DMS53 (cell line): ENCODE results near the gene KAT6B.

Source experiments
- DNase-seq: peaks from one replicate; lab custom pipeline; 2025; lab: John Stamatoyannopoulos, UW

Gene KAT6B

DNA sequence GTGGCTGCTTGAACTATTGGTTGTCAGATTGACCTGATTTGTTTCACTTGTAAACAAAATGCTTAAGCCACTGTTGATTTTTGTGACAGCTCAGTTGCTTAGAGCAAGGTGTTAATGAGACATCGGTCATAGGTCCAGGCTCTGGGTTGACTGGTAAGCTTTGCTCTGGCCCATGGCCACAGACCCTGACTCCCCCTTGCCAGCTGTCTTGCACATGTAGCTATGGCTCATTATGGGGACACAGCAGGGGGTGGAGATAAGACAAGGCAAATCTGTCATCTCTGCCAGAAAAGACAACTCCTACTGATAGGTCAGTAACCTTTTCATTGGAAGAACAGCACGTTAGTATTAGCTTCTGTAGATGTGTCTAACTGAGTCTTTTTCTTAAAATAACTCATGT, 95.3 kb downstream of the KAT6B start:
- DNase-seq = no peak

DNA sequence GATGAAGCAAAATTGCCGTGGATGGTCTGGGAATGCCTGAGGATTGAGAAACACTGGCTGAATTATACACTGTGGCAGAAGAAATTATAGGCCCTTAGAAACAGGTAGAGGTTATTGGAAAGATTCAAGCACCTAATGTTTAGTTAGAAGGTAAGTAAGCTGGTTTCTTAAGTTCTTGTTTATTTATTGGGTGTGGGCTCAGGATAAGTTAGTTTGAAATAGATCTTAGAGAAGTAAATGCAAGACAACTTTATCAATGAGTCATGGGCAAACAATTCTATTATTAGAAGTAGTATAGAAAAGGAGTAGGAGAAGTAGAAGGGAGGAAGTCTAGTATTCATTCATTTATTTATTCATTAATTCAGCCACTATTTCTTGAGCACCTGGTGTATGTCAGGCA, 96.5 kb downstream of the KAT6B start:
- peak; percentile 12 for DNase-seq

DNA sequence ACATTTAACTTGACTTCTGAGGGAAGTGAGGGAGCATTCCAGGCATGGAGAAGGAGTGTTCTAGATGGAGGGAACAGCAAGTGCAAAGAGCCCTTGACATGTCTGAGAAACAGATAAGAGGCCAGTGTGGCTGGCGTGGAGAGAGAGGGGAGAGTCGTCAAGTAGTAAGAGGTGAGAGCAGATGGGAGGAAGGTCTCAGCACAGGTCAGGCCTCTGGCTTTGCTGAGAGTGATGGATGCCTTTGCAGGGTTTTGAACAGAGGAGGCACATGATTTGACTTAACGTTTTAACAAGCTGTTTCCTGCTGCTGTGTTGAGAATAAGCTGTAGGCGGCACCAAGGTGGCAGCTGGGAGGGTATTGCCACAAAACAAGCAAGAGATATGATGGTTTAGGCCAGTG, 97.2 kb downstream of the KAT6B start:
- DNase-seq = no peak

DNA sequence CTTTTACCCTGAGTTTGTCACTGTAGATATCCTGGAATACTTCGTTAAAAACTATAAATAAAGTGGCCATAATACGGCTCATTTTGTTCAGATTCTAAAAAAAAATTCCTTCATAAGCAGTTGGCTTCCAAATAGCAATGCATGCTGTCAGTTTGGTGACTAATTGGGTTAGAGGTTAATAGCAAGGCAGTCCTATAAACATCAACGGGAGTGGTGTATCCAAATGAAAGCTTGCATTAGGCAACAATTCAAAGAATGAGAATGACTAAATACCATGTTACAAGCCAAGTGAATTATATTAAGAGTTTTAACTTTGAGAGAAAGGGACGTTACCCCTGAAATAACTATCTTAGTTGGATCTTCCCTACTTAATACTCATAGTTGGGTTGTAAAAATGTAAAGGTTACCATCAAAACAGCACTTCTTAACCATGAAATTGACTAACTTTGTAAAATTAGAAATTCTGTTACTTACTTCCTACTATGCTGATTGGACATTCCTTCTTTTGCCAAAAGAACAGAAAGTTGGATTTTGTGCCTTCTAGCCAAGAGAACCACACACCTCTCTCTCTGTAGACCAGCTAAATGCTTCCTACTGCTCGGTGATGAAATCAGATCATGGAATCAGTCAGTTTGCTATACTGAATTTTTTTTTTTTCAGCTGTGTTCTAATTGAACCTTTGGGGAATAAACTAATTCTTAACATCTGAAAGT, 98.0 kb downstream of the KAT6B start:
- no peak for DNase-seq

DNA sequence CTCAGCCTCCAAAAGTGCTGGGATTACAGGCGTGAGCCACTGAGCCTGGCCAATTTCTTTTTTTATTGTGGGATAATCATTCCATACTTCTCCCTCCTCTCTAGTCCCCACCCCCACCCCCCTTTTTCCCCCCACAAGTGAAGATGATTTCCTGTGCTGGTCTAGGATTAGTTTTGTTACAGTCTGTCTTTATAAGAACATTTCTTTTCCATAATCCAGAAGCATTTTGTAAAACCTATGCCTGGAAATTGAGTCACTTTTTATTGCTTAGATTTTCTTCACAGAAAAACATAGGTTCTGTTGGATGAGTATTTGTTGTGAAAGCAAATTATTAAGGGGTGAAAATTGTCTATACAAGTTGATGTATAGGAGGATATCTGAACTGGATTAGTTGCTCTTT, 98.9 kb downstream of the KAT6B start:
- DNase-seq = no peak

DNA sequence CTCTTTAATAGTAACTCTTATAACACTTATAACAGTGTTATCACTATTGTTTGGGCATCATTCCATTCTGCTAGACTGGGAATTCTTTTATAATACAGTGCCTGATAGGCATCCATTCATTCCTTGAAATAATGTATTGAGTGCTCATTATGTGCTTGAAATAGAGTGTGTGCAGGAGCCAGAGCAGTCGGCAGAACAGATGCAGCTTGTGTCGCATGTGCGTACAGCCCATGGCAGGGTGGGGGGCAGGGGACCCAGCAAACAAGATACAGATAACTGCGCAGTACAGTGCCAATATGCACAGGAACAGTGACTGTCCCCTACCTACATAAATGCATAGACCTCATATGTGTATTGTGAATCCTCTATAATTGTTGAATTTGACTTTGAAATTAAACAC, 99.3 kb downstream of the KAT6B start:
- no peak for DNase-seq

DNA sequence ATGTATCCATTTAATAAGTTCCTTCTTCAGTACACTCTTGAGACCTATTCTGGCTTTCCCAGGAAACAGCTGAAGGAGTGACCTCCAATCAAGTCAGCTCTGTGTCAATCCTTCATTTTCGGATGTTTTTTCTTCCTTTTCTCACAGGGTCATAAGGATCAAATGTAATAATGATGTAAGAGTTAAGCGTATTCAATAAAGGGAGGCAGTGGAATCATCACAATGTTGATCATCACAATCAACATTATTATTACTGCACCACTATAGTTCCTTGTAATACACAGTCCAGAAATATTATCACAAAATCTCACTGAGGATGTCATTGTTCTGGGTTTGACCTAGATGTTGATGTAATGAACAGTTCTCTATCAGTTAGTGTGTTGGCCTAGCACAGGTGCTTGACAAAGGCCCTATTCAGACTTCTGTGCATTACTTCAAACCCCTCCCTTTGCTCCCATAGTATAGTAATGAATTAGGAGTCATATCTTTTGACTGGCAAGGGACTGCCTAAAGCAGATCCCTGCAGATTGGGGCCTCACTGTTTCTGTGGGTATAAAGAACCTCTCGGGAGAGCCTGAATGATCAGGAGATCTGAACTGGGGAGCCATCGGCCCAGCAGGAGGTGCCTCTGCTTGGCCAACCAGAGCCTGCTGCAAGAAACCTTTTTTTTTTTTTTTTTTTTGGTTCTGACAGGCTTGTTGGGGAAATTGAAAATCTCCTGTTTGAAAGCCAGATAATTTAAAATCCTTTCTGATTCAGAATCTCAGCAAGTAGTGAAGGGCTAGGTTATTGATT, 100.6 kb downstream of the KAT6B start:
- DNase-seq = no peak

DNA sequence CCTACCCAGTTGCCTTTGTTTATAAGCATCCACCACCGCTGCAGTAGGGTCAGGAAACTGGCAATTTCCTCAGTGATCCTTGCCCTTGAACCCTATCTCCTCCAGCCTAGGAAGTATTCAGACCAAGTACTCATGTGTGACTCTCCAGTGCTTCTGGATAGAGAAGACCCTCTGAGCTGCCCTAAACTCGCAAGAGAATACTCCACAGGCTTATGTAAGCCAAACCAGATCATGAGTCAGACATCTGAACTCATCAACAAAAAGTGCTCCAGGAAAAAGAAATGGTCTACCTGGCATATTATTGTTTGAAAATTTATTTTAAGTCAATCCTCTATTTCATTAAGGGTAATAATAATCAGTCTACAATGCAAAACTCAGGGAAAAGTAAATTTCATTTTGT, 101.3 kb downstream of the KAT6B start:
- DNase-seq = no peak

DNA sequence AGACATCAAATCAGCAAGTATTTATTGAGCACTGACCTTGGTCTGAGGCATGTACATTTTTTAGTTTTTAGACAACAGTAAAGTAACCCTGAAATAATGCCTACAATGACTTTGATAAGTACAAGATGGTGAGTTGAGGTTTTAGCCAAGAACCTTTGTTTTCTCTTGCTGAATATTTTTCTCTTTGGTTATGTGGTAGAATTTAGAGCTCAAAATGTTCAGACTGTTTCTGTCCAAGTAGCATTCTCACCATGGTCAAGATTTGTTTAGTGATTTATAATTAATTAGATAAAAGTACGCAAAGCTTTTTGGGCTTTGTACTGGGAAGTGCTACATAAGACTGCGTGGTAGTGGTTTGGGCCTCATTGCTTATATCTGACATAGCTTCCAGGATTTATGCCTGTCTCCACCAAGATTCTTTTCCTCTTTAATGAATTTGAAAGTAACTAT, 102.4 kb downstream of the KAT6B start:
- no peak for DNase-seq

DNA sequence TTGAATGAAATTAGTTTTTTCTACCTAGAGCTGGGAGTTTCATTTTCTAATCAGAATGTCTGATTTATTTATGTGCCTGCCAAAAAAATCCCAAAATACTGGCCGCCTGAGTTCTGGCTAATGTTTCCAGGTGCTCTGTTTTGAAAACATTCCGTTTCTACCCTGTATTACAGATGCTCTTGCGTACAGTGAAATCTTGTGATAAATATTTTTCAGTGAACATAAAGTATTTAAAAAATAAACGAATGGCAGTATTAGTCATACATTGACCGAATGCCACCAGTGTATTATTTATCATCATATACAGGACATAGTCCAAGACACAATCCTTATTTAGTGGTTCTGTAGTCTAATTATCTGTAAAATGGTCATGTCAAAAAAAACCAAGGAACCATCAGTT, 102.8 kb downstream of the KAT6B start:
- no peak for DNase-seq

DNA sequence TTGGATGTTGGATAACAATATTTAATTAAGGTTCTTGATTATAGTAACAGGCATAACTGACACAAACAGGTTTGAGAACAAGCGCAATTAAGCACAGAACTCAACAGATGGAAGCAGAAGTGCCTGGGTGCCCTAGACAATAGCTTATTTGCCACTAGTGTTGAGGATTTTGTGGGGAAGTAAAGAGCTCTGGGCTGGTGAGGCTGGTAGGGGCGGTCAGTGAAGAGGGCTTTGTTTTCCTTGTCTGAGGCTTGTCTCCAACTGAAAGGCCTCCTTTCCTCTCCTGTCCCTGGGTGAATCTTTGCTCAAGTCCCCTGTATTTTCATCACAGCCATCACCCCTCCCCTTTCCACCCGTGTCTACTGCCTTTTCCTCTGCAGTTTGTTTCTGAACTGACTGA, 104.6 kb downstream of the KAT6B start:
- DNase-seq = no peak

DNA sequence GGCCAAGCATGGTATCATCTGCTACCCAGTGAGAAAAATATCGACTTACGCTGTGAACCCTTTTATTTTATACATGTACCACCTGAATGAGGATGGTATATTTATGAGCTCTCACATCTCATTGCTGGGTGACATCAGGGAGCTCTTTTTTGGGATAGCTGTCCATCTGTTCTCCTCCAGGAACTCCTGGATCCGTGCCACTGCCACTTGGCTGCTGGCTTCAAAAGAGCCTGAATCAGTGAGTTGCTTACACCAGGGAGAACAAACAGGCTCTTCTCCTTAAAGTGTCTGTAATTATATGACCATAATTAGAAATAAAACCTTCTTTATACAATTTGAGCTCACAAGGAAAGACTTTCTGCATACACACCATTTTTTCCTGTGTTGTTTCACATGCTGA, 106.2 kb downstream of the KAT6B start:
- peak; percentile 42 for DNase-seq

DNA sequence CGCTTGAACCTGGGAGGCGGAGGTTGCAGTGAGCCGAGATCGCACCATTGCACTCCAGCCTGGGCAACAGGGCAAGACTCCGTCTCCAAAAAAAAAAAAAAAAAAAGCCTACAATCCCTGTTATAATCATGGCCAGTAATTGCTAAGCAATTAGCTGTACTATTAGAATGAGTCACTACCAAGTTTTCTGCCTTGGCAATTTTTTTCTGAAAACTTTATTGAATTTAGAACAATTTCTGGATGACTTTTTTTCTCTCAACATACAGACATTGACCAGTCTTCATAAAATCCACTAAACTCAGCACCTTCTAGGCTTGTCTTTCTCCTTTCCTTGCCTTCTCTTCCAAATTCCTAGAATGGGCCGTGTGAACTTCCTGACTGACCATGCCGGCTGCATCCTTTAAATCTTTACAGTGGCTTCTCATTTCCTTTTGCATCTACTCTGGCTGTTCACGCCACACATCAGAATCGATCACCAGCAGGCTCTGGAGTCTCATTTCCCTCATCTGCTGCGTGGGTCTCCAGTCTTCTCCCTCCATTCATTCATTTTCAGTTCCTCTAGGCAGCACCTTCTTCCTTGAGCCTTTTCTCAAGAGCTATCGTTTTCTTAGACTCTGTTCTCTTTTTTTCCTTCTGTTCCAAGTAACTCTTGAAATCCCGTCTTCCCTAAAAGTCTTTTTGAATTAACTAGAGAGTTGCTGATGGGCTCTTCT, 107.9 kb downstream of the KAT6B start:
- DNase-seq = no peak

DNA sequence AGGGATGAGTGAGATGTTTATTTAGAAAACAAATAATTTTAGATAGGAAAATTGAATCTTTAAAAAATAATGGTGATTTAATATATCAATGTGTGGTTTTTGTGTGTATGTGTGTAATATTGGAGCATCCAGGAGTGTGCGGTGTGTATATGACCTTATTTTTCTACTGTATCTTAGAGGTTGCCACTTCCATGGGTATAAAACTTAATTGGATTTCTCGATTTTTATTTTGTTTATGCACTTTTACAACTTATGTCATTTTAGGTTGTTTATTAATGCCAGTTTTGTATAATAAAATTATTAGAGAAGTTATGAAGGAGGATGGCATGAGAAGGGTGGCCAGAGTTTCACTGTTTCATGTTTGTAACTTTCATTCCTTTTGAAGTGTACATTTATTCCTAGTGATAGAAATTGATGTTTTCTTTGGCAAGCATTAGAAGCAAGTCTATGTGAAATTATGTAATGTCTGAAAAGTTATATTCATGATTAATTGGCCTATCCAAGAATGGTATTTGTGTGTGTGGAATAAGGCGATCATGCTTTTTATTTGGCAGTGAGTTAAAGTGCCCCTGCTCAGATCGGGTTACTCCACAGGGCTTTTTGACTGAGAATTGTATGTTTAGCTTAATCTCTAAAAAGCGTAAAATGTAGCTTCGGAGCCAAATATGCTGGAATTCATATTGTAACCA, 110.3 kb downstream of the KAT6B start:
- DNase-seq = no peak

DNA sequence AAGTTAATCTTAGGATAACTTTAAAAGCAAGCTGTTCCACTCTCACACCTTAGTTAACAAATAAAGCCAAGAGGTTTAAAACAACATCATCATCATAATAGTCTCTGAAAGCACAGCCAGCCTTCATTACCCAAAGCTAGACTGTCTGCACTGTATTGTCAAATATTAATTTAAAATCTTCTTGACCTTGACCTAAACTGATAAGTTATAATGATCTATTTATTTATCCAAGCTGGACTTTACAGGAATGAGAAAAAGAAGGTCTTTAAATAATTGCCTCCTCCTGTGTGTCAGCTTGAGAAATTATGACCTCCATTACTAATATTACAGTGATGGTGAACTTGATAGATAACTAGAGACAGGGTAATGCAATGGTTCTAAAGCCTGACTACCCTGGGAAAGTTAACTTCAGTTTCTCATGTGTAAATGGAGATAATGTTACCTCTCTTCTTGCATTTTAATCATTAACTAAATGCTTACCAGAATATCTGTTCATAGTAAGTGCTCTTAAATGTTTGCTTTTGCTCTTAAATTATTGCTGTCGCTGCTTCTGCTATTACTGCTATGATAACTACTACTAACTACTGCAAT, 111.0 kb downstream of the KAT6B start:
- peak; percentile 84 for DNase-seq

DNA sequence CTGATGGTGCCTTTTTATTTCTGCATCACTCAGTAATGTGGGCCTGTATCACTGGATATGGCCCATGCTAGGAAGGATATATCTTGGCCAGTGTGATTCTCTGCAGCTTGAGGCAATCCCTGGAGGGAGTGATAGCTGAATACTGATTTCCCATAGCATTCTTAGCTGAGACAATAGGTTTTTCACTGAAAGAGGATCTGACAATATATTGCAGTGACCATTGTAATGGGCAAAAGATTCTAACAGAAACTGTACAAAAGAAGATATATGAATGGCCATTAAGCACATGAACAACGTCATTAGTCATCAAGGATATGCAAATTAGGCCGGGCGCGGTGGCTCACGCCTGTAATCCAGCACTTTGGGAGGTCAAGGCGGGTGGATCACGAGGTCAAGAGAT, 117.8 kb downstream of the KAT6B start:
- no peak for DNase-seq

DNA sequence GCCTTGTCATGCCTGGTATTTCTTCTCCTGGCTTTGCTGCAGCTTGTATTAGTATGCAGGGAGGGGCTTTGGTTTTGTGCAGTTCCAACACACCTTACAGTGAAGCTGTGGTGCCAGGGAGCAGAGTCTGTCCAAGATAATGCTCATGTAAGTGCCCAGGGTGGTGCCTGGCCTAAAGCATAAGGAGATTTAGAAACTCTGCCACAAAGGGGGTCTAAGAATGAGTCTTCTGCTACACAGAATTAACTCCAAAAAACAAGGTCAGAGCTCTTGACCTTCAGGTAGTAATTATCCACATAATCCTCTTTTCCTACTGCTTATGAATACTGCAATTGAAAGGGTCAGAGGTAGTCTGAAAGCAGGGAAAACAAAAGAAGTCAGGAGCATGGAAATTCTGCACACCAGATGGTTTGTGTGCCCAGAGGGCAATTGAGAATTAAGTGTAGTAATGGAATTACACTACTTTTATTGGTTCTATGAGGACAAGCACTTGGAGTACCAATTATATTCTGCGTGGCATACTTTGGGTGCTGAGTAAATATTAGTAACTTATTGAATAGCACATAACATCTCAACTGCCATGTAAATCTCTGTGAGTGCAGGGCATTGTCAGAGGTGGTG, 121.5 kb downstream of the KAT6B start:
- DNase-seq = peak; percentile 74

DNA sequence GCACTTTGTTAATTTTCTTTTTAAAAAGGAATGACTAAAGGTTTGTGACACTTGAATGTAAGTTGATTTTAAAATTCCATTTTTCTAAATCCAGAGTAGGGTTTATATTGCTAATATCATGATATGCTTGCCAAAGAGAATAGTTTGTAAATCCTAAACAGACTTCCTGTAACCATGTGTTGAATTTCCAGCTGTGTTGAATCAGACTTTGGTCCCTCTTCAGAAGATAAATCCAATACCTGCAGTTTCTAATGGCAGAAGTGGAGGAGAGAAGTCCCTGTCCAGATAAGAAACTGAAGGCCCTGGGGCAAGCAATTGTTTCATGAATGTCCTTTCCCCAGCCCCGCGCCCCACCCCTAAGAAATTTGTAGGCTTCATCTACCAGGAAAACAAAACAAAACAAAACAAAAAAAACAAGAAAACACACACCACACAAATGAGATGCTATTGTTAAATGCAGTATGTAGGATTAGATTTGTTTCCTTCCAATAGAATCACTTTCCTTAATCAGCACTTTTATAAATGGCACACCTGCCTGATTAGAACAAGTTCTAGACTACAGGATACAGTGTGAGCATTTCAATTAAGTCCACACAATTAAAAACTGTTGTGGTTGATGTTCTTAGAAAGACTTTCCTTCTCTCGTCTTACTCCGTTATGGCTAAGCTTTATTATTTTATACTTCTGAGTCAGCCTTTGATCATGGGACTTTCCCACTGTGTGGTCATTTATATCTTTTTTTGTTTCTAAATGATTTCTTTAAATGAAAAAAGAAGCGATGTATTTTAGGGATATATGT, 122.8 kb downstream of the KAT6B start:
- peak; percentile 23 for DNase-seq

DNA sequence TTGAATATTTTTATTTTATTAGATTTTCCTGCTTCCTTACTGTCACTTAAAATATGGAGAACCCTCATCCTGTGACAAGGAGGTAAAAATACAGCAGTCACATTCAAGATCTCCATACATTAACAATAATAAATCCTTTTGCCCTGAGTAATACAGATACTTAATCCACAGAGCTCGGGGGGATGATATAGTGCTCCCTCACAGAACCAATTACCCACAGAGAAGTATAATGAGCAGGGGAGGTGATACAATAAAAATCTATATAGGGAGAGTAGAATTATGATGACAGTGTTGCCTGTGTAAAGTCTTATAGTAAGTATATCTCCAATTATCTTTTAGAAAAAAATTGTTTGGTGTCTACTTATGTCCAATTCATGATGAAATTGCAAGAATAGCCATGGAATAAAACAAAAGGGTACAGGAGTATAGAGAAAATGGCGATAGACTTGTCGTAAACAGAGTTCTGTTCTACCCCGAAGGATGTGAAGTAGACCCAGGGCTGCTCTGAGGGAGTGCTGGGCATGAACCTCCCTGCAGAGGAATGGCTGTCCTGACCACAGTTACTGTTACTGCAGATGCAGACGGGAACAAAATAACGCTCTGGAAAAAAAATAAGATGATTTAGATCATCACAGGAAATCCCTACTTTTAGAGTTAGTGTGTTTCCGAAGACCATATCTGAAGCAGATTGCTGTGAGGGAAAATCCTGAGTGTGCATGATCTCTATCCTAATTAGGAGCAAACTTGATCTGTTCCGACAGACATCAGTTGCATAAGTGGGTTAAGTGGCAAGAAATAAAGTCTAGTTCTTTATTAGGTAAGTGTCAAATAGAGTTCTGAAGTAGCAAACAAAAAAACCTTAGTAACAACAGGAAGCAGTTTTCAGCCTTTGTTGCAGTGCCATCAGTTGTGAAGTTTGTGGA, 123.7 kb downstream of the KAT6B start:
- DNase-seq = no peak

DNA sequence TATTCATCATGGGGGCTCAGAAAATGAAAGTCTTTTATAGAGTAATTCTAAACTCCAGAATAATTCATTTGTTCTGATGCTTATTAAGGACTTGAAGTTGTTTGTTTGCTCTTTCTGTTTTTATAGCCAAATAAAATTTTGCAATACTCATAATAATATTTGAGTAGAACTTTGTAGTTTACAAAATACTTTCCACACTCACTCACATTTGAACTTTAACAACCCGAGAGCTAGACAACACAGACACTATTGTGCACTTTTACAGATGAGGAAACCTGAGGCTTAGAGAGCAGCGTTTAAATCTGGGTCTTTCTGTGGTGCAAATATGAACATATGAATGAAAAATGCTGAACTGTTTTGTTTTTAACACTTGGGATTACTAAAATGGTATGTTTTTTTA, 126.8 kb downstream of the KAT6B start:
- no peak for DNase-seq
